ENCODE results near the gene MYOM3. TPM values are rescaled to one million over a fixed set of nuclear protein-coding genes. Genes with fewer than 3 reads are reported as not detected.

MYOM3 gene
- total RNA-seq, 2 donors from 2014 or later, result 0.11 to 0.15 TPM

Other genes starting within 250 kb of the MYOM3 start
- gene FUCA1, start 243.8 kb downstream of the MYOM3 start, total RNA-seq, result 10 to 100 TPM in 1 of 2 donors, 1 to 10 TPM in 1; 9.7 to 14.0 TPM
- not detected for gene CNR2, start 198.8 kb downstream of the MYOM3 start, total RNA-seq
- gene PNRC2, start 152.3 kb downstream of the MYOM3 start, total RNA-seq, result 100 to 1,000 TPM; 107 to 108 TPM
- 100 to 1,000 TPM; 162 to 170 TPM for gene SRSF10, start 131.8 kb downstream of the MYOM3 start, total RNA-seq
- gene IL22RA1, start 31.0 kb upstream of the MYOM3 start, total RNA-seq, result not detected
- 10 to 100 TPM; 12.1 to 13.0 TPM for gene IFNLR1, start 75.2 kb upstream of the MYOM3 start, total RNA-seq
- 1 to 10 TPM; 1.8 to 2.5 TPM for gene GRHL3, start 207.2 kb upstream of the MYOM3 start, total RNA-seq

All from endodermal cell (in vitro differentiated cells).